Activated T-cell treated with anti-CD3 and anti-CD28 coated beads, Interleukin-2, amount 50 U/mL, for 1 hour (primary cell): ENCODE measurements around the gene ZNF385D.

Source experiments
- DNase-seq: peaks from one replicate; pipeline ENCODE4 v3.0.0-alpha.2; 2020

Gene ZNF385D

DNA sequence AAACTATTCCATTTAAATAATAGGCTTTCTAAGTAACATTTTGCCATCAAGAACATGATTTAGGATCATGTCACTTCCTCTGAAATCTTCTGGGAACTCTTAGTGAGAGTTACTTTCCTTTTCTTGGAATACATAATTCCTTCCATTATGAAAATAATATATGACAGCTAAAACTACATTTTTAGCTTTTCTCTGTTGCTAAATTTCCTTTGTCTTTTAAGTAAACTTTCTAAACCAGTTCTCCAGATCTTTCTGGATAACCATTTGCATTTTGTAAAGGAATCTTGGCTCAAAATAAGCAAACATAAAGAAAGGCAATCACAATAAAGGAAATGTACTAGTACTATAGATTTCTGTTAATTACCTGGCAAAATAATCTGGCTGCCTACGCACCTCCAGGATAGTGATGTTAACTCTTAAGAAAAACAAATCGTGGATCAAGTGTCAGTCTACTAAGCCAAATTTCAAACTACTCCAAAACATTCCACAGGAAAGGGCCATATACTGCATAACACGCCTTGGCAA is 165.7 kb downstream of the ZNF385D start:
- no peak for DNase-seq

DNA sequence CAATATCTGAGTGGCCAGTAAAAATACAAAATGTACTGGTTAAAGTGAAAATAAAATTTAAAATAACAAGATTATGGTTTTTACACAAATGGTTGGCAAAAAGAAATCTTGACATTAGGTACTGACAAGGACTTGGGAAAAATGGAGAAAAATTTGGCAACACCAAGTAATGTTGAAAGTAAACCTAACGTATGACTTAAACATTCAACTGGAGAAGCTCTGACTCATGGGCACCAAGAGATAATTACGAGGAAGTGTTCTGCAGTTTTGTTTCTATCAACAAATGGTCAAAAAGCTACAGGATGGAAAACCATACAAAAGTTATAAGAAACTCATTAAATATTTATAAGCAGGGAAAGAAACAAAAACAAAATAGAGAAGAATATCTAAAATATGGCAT is 177.7 kb downstream of the ZNF385D start:
- DNase-seq: no peak

DNA sequence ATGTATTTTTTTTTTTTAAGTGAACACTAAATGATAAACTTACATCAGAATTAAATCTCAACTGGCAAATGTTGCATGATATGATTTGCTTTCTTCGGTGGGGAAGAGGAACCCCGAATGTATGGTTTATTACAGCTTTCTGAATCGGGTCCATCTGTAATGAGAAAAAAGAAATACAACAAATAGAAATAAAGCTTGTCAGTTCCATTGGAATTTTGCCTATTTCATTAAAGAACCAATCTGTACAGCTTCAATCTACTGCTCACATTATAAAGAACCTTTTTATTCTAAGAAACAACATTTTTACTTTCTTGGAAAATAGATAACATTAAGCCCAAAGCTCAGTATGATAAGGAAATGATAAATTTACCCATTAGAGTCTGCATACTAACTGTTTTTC is 186.5 kb downstream of the ZNF385D start:
- no peak for DNase-seq

DNA sequence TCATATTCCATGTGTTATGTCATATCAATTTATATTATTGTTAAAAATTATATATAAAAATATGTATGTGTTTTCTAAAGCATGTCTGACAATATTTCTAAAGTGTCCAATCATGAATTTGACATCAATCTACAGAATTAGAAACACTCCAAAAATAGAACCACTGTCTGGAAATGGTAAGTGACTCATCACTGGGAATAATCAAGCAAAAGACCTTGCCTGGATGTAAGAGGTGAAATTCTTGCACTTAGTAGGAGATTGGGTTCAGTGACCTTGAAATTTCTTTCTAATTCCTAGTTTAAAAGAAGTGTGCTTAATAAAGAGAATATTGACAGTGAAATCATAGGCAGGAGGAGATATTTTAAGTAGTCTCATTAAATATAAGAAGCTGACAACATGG is 188.8 kb downstream of the ZNF385D start:
- no peak for DNase-seq

DNA sequence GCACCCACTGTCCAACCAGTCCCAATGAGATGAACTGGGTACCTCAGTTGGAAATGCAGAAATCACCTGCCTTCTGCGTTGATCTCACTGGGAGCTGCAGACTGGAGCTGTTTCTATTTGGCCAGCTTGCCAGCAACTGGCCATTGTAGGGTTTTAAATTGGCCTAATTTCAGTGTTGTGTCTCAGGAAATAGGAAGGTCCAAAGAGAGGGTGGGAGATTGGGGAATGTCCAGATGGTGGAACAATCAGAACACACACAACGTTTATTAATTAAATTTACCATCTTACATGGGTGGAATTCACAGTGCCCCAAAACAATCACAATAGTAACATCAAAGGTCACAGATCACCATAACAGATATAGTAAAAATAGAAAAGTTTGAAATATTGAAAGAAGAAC is 189.5 kb downstream of the ZNF385D start:
- no peak for DNase-seq

DNA sequence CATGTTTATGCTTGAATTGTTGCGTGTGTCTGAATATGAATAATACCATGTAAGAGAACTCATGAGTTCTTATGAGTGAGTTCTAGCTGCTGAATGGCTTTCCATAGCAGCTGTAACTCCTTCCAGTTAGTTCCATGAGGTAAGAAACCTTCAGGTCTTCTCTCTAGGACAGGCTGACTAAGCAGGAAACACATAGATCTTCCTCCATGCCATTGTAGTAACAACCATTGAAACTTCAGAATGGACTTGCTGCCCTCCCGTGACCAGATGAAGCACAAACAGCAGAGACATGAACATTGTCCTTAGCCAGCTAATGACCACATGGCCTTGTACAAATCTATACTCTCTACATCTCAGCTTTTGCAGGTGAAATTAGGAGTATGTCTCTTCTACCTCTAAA is 200.0 kb downstream of the ZNF385D start:
- DNase-seq: no peak

DNA sequence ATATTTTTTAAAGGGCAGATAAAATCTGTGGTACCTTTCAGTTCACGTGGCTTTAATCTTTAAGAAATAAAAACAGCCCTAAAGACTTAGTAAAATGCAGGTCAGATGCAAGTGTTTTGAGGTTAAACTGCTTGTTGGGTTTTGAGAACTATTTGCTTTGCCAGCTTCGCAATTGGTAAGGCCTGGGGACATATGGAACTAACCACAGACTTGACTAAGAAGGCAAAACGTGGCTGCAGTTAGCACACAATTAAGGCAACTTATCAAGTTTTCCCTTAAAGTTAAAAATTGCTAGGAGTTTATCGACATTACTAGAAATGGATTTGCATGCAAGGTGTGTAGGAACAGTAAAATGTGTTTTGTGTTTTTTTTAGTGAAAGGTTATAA is 206.9 kb downstream of the ZNF385D start:
- no peak for DNase-seq

DNA sequence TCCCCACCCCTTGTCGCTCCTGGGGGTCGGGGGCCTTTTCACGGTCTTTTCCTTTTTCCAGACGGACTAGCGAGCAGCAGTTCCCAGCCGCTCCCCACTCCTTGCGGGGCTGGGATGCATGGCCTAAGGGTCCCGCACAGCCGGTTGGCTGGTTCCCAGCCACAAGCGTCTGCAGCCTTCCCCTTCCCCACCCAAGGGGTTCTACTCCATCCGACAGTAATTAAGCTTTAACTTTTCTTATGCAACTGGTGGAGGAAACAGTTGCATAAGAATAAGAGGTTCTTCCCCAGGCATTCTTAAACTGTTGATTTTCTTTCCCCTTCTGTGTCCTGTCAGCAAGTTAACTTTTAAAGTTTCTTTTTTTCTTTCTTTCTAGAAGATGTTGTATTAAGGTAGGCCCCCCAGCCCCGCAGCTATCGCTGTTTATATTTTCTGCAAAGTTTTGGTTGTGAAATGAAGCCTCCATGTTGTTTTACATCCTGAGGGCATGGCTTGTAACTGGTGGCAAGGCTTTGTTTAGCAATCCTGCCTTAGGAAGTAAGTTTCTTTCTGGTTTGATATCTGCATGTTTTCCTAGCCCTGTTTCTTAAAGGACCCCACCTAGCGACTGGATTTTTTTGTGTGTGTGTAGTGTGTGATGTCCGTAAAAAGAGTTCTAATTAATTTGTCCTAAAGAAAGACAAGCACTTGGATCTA is 207.5 kb downstream of the ZNF385D start:
- no peak for DNase-seq

DNA sequence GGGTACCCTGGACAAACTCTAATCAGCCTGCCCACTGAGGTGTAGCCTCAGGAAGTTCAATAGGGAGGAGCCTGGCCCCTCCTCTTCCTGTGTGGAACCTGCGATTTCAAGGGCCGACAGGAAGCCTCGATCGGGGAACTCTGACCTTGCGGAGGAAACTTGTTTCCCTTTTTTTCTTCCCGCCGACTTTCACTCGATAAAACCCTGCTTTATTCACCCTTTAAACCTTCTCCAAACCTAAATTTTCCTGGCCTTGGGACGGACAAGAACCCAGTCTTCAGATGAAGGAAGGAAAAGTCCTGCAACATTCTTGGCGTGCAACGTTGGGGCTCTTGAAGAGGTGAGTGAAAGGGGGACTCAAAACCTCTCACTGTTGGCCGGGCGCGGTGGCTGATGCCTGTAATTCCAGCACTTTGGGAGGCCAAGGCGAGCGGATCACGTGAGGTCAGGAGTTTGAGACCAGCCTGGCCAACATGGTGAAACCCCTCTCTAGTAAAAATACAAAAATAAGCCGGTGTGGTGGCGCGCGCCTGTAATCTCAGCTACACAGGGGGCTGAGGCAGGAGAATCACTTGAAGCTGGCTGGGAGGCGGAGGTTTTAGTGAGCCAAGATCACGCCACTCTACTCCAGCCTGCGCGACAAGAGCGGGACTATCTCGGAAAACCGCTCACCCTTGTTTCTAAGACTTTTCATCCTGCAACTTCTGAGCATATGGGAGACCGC is 208.2 kb downstream of the ZNF385D start:
- no peak for DNase-seq

DNA sequence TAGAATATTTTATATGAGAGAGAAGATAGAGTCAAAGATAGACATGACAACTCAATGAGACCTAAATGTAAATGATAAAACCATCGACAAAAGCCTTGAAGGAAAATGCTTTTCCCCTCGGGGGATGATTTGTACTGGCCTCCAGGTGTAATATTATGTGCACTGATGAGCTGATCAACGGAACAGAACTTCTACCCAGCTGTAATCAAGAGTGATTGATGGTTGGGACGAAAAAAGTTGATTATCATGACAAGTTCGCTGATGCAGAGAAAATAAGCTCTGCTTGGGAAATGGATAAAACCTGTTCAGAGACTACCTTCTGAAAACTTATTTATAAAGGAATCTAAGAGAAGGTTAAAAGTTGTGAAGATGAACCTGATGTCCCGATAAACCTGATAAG is 210.7 kb downstream of the ZNF385D start:
- no peak for DNase-seq

DNA sequence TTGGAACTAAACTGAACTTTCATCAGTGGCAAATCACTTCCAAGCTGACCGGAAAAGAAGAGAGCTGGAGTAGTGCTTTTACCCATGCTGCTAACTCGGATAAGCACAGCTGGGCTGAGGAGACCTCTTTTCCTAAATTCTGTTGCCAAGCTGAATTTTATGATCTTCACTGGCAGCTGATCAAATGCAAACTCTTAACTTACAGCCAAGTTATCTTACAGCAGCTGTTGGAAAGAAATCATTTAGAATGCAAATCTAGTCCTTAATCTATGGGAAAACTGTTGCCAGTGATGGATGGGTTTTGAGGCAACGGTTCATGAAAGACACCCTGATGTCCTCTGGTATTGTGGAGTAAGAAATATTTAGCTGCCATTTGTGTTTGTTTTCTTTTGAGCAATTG is 216.5 kb downstream of the ZNF385D start:
- DNase-seq: no peak

DNA sequence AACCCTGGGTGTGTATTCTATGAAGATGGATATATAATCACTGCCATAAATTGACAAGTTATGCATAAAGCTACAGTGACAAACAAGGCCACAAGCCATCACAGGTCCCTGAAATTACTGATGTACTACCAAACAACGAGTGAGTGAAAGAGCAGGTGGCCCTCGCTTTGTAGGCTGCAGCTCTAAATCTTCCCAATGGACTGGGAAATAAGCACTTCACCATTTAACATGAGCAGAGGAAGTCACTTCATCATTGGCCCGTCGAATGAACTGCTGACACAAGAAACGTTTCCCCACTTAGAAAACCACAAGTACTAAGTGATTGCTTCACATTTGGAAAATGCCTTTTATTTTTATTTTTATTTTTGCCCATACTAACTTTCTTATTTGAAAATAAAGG is 218.0 kb downstream of the ZNF385D start:
- DNase-seq: no peak

DNA sequence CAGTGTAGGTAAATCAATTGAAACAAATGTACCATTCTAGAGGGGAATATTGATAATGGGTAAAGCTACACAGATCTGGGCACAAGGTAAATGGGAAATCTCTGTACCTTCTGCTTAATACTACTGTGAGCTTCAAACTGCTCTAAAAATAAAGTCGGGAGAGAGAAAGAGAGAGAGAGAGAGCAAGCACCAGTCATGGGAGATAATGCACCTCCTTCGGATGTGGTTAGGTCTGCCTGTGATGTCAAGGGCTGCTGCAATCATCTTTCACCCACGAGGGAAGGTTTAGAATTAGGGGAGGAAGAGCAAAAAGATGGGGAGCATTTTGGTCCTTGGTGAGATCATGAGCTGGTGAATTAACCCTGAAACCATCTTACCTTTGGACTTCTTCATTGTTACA is 219.1 kb downstream of the ZNF385D start:
- no peak for DNase-seq

DNA sequence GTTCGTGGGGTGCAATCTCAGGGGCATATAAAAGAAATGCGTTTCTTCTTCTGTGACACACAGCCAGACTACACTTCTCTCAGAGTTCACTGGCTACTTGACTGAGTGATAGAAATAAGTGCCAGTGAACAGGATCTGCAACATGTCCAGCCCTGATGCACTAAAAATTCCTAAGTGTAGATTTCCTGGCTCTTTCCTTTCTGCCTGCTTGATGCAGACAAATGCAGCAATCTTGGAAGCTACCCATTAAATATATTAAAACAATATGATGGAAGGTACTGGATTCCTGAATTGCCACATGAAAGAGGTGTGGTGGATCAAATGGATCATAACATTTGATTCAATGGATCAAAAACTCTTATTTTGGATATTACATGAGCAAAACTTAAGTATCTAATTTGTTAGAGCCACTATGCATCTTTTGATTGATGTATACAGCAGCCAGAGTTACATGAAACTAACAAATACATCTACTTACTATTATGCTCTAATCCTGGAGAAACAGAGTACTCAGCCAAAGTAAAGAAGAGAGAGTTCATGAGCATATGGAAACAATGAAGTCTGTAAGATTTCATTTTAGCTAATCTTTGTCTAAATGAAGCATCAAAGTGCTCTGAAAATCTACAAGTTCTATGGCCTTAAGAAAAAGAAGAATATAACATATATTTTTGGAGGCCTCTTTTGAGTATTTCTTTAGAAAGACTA is 222.6 kb downstream of the ZNF385D start:
- DNase-seq: no peak

DNA sequence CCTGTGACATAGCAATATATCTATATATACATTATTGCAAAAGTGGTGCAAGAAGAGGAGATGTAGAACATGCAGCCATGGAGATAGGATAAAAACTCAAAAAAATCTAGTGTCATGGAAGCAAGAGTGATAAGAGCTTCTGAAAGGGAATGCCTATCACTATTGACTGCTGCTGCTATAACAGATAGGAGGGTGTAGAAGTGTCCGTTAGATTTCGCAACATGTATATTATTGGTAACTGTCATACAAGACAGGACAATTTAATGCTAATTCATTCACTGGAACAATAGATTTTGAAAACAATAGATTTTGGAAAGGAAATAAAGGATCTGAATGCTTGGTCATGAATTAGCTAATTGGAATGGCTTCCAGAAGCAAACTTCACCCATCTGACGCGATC is 224.5 kb downstream of the ZNF385D start:
- DNase-seq: no peak

DNA sequence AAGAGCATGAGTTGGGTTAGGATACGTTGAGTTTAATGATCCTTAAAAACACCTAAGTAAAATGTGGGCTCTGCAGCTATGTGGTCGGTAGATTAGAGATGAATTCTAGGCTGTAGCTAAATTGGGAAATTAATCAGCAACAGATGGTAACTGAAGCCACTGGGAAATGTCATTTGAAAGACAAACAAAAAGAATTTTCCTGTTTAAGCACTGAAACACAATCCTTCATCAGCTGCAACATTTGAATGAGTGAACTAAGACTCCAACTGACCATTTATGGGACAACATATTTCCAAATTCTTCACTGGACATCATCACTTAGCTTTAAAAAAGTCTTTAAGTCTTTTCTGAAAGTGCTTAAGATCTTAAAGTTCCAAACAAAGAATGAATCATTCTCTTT is 226.9 kb downstream of the ZNF385D start:
- DNase-seq: no peak

DNA sequence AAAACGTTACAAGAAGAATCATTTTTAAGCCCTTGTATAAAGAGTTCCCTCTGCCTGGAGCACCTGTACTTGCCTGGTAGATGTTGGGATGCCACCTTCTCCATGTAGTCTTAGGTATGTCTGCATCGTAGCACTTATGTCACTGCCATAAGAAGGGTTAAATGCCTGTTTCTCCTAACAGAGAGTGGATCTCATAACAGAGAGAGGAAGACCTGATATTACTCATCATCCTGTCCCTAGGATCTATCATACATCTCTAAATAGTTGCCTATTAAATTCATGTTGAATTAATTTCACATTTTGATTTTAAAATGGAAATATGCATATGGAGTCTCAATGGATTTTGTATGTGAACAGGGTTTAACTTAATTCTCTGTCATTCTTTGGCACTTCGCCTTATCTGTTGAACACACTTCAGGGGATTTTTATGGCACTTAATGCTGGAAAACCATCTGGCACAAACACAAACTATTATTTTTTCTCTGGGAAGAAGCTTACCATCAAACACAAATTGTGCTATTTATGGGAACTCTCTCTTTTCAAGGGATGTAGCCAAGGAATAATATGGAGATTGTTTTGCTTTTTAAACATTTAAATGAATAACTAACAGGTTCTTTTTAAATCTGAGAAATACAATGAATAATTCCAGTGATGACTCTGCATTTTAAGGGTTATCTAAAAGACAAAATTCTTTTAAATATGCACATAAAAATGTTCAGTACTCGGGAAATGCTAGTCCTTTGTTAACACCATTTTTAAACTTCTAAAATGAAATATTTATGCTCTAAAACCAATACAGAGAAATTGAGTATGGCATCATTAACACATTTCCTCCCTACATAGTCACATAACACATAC is 230.7 kb downstream of the ZNF385D start:
- DNase-seq: no peak

DNA sequence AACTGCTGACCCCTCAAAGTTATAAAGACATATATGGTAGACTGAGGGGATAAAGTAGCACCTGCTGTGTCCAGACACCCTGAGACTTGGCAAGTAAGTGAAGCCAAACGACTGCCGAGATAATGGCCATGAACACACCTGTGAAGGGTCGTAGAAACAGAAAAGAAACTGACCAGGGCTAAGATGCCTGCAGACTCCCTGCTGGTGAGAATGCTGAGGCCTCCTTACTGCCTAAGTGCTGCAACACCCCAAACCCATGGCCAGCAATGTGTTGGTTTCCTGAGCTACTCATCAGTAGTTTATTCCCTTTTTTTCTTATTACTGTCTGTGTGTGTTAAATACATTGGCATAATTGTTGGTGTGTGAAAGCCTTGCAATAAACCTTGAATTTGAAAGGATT is 233.8 kb downstream of the ZNF385D start:
- no peak for DNase-seq

DNA sequence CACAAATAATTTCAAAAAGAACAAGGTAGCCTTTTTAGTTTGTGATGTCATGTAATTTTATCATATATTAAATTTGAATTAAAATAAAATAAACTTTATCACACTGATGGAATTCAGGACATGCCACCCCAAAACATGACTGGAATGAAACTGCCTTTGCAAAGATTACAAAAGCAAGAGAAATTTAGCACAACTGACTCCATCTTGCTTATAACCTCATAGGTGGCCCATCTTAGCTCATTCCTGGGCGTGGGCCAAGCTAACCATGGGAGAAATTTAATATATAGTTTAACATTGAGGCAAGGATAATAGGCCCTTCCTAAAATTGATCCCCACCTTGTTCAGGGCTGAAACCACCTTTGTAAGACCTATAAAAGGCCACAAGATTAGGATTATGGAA is 235.6 kb downstream of the ZNF385D start:
- DNase-seq: no peak

DNA sequence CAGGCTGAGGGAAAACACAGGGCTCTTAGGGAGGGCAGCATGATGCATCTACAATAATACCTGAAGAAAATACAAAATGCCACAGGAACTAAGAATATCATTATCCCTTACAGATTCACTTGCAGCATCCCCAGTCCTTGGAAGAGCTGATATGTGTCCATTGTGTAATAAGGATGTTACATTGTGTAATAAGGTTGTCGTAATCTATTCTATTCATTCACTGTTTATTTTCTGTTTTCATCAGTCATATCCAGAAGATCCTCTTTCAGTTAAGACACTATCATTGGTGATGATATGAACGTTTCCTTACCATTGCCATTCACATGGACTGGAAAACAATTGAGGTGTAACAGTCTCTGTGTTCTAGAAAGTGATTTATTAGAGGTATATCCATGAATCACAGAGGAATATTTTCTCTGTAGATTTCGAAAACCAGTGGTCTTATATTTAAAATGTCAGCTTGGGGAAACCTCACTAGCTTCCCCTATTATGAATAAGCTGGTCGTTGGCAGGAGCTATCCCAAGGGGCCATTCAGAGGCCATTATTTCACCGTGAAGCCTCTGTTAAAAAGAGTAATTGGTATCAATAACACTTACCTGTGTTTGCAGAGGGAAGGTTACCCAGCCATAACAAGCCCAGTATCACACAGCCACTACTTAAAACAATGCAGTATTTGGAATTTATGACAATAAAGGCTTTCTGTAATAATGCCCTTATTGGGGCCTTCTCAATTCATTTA is 241.1 kb downstream of the ZNF385D start:
- no peak for DNase-seq

DNA sequence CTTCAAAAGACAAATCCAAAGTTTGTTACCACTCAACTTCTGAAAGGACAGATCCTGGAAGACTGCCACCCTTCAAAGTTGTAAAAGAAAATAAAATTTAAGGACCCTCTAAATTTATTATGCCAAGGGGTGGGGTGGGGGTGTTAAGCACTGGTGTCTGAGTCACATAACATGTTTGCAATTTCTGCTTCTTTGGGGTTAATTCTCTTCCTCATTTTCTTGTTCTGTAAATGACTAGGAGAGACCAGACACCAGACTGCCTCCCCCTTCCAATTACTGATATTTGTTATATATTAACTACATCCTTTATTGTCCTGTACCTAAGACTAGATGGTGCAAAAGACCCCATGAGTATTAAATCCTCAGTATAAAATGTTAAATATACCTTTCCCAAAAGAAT is 242.8 kb downstream of the ZNF385D start:
- DNase-seq: no peak

DNA sequence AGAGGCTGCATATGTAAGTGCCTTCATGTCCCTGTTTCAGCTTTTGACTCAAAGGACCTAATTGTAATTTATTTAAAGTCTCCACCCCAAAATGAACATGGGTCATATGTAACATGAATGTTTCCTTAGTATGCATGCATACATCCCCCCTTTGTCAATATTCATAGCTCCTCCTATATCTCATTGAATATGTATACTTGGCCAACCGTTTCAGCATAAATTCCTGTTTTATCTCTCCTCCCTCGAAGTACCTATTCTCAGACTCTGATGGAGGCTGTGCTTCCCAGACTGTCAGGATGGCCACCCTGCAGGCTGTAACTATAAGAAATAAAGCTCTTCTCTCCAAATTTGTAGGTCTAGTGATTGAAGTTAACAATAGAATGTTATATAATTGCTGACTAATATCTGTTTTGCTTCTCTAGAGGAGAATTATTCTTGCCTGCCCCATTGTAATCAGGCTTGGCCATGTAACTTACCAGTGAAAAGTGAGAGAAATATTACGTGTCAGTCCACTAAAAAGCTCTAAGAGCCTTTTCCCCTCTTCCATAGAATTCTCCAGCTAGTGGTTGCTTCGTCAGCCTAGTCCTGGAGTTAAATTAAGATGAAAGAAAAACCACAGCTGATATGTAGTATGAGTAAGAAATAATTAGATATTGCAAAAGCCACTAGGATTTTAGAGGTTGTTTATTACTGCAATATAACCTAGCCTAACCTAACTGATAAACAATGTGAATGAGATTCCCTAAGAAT is 245.1 kb downstream of the ZNF385D start:
- no peak for DNase-seq
